Ovary (tissue), 3 donors: ENCODE measurements around the gene SMO.

Experiments
- POLR2A ChIP-seq: fragments of 450-650 bp; IDR thresholded peaks from one replicate; pipeline ENCODE4 v1.6.1; 2017; ENCODE audit warnings: antibody characterized with exemption, mild to moderate bottlenecking, moderate library complexity
- TF ChIP-seq, protein P1 (sequence below), 3 donors: fragments of 450-650 bp in 2 of 3; fragments of 200-600 bp in 1 of 3; IDR thresholded peaks; one replicate each; pipeline versions ENCODE4 v1.5.1 to v1.8.0; 2016 to 2022; ENCODE audit warnings: antibody characterized with exemption in 3 of 3, mild to moderate bottlenecking in 1 of 3
- donor health status: DM: no; HTN: no; CAD: no.

GRCh38 chr7:129212596-129212995 lies 24.2 kb downstream of the SMO start:
- no peak for TF ChIP-seq POLR2A
- TF ChIP-seq, protein P1, sequence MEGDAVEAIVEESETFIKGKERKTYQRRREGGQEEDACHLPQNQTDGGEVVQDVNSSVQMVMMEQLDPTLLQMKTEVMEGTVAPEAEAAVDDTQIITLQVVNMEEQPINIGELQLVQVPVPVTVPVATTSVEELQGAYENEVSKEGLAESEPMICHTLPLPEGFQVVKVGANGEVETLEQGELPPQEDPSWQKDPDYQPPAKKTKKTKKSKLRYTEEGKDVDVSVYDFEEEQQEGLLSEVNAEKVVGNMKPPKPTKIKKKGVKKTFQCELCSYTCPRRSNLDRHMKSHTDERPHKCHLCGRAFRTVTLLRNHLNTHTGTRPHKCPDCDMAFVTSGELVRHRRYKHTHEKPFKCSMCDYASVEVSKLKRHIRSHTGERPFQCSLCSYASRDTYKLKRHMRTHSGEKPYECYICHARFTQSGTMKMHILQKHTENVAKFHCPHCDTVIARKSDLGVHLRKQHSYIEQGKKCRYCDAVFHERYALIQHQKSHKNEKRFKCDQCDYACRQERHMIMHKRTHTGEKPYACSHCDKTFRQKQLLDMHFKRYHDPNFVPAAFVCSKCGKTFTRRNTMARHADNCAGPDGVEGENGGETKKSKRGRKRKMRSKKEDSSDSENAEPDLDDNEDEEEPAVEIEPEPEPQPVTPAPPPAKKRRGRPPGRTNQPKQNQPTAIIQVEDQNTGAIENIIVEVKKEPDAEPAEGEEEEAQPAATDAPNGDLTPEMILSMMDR (IDR thresholded peaks at IDR 0.05) = no peak
